OCI-LY3 (cell line): Measurements from ENCODE around the gene COA7.

Experiments used
- H2AFZ ChIP-seq: fragments of 200-600, 300-600 bp; shearing (Covaris generic); 2 replicates; pipeline ENCODE4 v1.6.0; 2014; ENCODE audit warnings: antibody characterized with exemption, low read depth, low read length
- H3K27ac ChIP-seq: fragments of 200-600, 300-600 bp; sonication (generic); 2 replicates; pipeline ENCODE4 v1.5.1; 2014; ENCODE audit warnings: mild to moderate bottlenecking, low read length, moderate library complexity, mixed read lengths
- H3K27me3 ChIP-seq: fragments of 200-600, 300-600 bp; sonication (generic); 2 replicates; pipeline ENCODE4 v1.6.1; 2014; ENCODE audit warnings: low read depth, low read length, mixed read lengths
- H3K36me3 ChIP-seq: fragments of 200-600, 300-600 bp; sonication (generic); replicated peaks from 2 replicates; pipeline ENCODE3; 2014; ENCODE audit warnings: low read depth, low read length, mixed read lengths
- H3K4me1 ChIP-seq: fragments of 300-600, 200-600 bp; sonication (generic); 2 replicates; pipeline ENCODE4 v1.6.1; 2014; ENCODE audit warnings: low read length, mixed read lengths
- H3K4me2 ChIP-seq: fragments of 200-600, 300-600 bp; sonication (generic); 2 replicates; pipeline ENCODE4 v1.6.1; 2014; ENCODE audit warnings: low read length, mixed read lengths
- H3K4me3 ChIP-seq: fragments of 300-600, 200-600 bp; sonication (generic); 2 replicates; pipeline ENCODE4 v1.5.1; 2014; ENCODE audit warnings: antibody characterized with exemption, mild to moderate bottlenecking, low read length, moderate library complexity
- H3K79me2 ChIP-seq: fragments of 300-600, 200-600 bp; shearing (Covaris generic); 2 replicates; pipeline ENCODE4 v1.6.1; 2014; ENCODE audit warnings: mild to moderate bottlenecking, low read length, mixed read lengths
- H3K9ac ChIP-seq: fragments of 300-600, 200-600 bp; shearing (Covaris generic); 2 replicates; pipeline ENCODE4 v1.6.0; 2014; ENCODE audit warnings: mild to moderate bottlenecking, low read length, moderate library complexity
- H3K9me3 ChIP-seq: fragments of 200-600, 300-600 bp; shearing (Covaris generic); 2 replicates; pipeline ENCODE4 v1.6.1; 2014; ENCODE audit warnings: low read length, mixed read lengths; ENCODE audit not compliant: insufficient read depth
- H4K20me1 ChIP-seq: fragments of 200-600, 300-600 bp; sonication (generic); 2 replicates; pipeline ENCODE4 v1.6.1; 2016; ENCODE audit warnings: low read length, mixed read lengths; ENCODE audit not compliant: insufficient read depth
- EZH2phosphoT487 ChIP-seq: fragments of 200-600 bp; shearing (Covaris generic); IDR thresholded peaks from 2 replicates; pipeline ENCODE4 v1.6.1; 2018; ENCODE audit warnings: antibody characterized with exemption, mixed run types, low read depth
- TF ChIP-seq, protein P1 (sequence below): fragments of 200-600, 300-600 bp; sonication (generic); IDR thresholded peaks from 2 replicates; pipeline ENCODE4 v1.5.1; 2014; ENCODE audit warnings: antibody characterized with exemption, low read length, low read depth

Gene COA7

DNA sequence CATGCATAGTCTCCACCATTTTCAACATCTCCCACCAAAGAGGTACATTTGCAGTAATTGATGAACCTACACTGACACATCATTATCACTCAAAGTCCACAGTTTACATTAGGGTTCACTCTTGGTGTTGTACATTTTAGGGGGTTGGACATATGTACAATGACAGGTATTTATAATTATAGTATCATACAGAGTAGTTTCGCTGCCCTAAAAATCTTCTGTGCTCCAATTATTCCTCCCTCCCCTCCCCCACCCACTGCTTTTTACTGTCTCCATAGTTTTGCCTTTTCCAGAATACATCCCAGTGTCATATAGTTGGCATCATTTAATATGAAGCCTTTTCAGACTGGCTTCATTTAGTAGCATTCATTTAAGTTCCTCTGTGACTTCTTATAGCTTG is 13.6 kb downstream of the COA7 start:
- Histone ChIP-seq H3K9ac (no peak overlapping the region), H3K79me2 (peaks cover 3% of the 10 kb centered on the region), H2AFZ (no peak overlapping the region), H3K4me1 (peaks cover 35% of the 10 kb centered on the region), H3K27ac (no peak overlapping the region), H3K9me3 (no peaks in the 10 kb centered on the region), H3K4me3 (no peak overlapping the region), H3K36me3 (peaks cover 30% of the 10 kb centered on the region), H3K4me2 (no peak overlapping the region), H3K27me3 (no peaks in the 10 kb centered on the region), H4K20me1 (no peaks in the 10 kb centered on the region)
- no peak for TF ChIP-seq EZH2phosphoT487
- TF ChIP-seq, protein P1, sequence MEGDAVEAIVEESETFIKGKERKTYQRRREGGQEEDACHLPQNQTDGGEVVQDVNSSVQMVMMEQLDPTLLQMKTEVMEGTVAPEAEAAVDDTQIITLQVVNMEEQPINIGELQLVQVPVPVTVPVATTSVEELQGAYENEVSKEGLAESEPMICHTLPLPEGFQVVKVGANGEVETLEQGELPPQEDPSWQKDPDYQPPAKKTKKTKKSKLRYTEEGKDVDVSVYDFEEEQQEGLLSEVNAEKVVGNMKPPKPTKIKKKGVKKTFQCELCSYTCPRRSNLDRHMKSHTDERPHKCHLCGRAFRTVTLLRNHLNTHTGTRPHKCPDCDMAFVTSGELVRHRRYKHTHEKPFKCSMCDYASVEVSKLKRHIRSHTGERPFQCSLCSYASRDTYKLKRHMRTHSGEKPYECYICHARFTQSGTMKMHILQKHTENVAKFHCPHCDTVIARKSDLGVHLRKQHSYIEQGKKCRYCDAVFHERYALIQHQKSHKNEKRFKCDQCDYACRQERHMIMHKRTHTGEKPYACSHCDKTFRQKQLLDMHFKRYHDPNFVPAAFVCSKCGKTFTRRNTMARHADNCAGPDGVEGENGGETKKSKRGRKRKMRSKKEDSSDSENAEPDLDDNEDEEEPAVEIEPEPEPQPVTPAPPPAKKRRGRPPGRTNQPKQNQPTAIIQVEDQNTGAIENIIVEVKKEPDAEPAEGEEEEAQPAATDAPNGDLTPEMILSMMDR: no peak

DNA sequence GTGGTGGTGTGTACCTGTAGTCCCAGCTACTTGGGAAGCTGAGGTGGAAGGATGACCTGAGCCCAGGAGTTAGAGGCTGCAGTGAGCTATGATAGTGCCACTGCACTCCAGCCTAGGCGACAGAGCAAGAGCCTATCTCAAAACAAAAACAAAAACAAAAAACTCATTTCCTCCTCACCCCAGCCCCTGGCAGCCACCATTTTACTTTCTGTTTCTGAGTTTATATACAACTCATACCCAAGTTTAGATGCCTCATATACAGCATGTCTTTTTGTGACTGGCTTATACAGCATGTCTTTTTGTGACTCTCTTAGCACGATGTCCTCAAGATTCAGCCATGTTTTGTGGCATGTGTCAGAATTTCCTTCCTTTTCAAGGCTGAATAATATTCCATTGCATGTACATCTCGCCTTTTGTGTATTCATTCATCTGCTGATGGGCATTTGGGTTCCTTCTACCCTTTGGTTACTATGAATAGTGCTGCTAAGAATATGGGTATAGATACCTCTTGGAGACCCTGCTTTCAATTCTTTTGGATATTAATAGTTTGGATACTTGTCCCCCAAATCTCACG is 14.7 kb downstream of the COA7 start:
- no peaks in the 10 kb centered on the region for H3K9me3 ChIP-seq
- H3K4me2 ChIP-seq: no peak overlapping the region
- H3K9ac ChIP-seq: no peak overlapping the region
- no peak overlapping the region for H3K4me3 ChIP-seq
- no peak overlapping the region for H3K27ac ChIP-seq
- H3K79me2 ChIP-seq: peaks cover 3% of the 10 kb centered on the region
- peaks cover 46% of the 10 kb centered on the region for H3K4me1 ChIP-seq
- no peaks in the 10 kb centered on the region for H3K27me3 ChIP-seq
- no peak overlapping the region for H2AFZ ChIP-seq
- TF ChIP-seq EZH2phosphoT487: no peak
- TF ChIP-seq, protein P1: no peak
- H3K36me3 ChIP-seq: peaks cover 28% of the 10 kb centered on the region
- no peaks in the 10 kb centered on the region for H4K20me1 ChIP-seq

DNA sequence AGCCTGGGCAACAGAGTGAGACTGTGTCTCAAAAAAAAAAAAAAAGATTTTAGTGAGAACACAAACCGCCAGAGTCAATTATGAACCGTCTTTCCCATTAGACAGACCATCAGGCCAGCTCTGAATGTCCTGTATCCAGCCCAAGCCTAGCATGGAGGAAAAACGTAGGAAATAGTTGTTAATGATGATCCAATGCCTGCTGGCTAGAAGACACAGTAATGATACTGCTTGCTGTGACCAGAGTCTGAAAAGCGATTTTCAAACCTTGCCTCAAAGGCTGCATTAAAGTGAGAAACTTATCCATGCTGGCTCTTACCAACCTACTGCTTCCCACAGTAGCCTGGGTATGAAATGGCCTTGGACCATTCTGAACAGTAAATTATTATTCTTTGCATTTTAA is 17.0 kb downstream of the COA7 start:
- no peaks in the 10 kb centered on the region for H3K27me3 ChIP-seq
- TF ChIP-seq, protein P1: no peak
- TF ChIP-seq EZH2phosphoT487: no peak
- no peak overlapping the region; the same call in 1 of the 2 replicates for H3K9ac ChIP-seq
- no peaks in the 10 kb centered on the region for H3K79me2 ChIP-seq
- no peaks in the 10 kb centered on the region for H3K9me3 ChIP-seq
- peak overlapping the region; percentile 100 for H3K27ac ChIP-seq
- H3K36me3 ChIP-seq: peaks cover 14% of the 10 kb centered on the region
- no peak overlapping the region for H3K4me2 ChIP-seq
- H3K4me1 ChIP-seq: peaks cover 62% of the 10 kb centered on the region
- H3K4me3 ChIP-seq: no peak overlapping the region
- no peak overlapping the region for H2AFZ ChIP-seq
- no peaks in the 10 kb centered on the region for H4K20me1 ChIP-seq

DNA sequence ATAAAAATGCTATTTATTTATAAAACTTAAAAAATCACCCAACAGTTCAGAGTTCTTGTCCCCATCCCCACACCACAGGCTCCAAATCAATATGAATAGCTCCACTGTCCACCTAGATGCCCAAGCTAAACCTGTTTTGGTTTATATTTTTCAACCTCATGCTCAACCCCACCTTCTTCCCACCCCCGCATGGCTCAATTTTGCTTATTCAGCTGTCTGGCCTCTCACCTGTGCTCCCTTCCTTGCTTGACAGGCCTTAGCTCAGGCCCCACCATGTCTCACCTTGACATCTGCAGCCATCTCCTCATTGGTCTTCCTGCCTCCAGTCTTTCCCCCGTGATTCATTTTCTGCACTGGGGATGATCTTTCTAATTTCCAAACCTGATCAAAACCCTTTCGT is 17.8 kb downstream of the COA7 start:
- no peaks in the 10 kb centered on the region for H3K79me2 ChIP-seq
- peak overlapping the region; percentile 100 for H3K27ac ChIP-seq
- peak overlapping the region; percentile 92 for H3K4me2 ChIP-seq

More for the DNA sequence above, 17.8 kb downstream of the COA7 start:
- peak overlapping the region; percentile 6; the same call in 1 of the 2 replicates for H3K4me3 ChIP-seq
- peaks cover 55% of the 10 kb centered on the region for H3K4me1 ChIP-seq
- peaks cover 14% of the 10 kb centered on the region for H3K36me3 ChIP-seq
- no peaks in the 10 kb centered on the region for H4K20me1 ChIP-seq
- H3K9ac ChIP-seq: peak overlapping the region; percentile 79
- no peaks in the 10 kb centered on the region for H3K27me3 ChIP-seq
- peak overlapping the region; percentile 76; the same call in 1 of the 2 replicates for H2AFZ ChIP-seq
- no peaks in the 10 kb centered on the region for H3K9me3 ChIP-seq
- TF ChIP-seq, protein P1: no peak
- no peak for TF ChIP-seq EZH2phosphoT487
